Measurements from ENCODE around the gene MITF.

The MITF gene

DNA sequence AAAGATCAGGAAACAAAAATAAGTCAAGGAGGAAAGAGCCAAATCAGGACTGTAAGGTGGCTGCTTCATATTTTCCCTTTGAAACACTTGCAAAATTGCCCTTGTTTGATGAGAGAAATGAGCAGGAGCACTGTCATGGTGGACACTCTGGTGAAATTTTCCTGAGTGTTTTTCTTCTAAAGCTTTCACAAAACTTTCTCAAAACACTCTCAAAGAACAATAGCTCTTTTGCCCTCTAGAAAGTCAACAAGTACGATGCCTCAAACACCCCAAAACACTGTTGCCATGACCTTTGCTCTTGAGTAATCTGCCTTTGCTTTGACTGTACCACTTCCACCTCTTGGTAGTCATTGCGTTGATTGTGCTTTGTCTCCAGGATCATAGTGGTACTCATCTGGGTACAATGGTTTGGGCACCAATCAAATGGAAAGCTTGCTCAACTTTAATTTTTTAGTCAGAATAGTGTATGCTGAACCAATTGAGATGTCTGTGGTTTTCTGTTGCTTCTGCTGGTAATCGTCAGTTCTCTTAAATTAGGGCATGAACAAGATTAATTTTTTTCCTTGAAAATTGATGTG, 13.2 kb upstream of the MITF start:
- no peak for DNase-seq (ENCODE audit: low read depth, low spot score)

DNA sequence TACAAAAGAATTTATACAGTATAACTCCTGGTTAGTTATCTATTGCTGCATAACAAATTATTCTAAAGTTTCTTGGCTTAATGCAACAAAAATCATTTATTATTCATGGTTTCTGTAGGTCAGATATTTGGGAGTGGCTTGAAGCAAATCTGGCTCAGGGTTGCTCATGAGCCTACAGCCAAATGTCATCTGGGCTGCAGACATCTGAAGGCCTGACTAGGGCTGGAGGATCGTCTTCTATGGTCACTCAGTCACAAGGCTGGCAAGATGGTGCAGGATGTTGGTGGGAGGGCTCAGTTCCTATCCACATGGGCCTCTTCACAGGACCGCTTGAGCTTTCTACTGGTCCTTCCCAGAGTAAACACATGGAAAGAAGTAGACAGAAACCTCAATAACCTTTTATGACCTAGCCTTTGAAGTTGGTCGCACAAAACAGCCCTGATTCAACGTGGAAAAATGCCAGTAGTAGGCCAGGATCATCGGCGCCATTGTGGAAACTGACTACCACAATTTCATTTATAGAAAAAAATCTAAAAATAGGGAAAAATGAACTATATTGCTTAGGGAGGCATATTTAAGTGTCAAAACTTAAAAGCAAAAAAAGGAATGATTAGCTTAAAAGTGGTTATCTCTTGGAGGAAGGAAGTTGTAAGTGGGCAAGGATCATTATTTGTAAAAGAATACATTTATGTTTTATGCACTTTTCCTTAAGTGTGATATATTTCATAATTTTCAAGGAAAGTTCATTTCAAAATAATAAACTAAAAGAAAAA, 9.9 kb upstream of the MITF start:
- no peak for DNase-seq (ENCODE audit: low read depth, low spot score)

DNA sequence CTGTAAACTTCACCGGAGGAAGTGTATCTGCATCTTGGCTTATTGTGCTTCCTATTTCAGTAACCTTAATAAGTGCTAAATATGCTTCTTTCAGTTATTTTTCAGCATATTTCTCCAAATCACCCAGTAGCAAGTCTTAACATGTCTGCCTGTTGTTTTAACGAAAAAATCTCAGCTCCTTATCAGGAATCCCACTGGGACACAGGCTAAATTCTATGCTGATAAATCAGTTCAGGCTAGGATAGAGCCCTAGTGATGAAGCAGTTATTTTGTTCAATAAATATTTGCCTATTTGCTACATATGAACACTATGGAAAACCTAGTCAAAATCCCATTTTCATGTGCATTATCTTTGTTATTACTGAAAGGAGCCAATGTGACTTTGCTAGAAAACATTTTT, 8.2 kb upstream of the MITF start:
- no peak for DNase-seq (ENCODE audit: low read depth, low spot score)

DNA sequence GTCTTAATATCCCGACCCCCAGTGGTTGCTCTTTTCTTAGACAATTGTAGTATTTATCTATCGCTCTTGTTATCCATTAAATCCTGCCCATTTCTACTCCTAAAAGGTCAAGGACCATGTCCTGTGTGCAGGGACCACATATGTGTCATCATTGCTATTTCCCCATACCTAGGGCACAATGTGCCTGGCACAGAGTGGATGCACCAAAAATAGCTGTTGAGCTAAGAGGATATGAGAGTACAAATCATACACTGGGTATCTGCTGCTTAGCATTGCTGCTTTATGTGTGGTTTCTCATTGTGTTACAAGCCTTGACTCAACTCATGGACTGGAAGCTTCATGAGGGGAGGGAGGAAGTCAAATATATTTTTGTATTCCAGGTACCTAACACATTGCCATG, 3.4 kb upstream of the MITF start:
- no peak for DNase-seq (ENCODE audit: low read depth, low spot score)

DNA sequence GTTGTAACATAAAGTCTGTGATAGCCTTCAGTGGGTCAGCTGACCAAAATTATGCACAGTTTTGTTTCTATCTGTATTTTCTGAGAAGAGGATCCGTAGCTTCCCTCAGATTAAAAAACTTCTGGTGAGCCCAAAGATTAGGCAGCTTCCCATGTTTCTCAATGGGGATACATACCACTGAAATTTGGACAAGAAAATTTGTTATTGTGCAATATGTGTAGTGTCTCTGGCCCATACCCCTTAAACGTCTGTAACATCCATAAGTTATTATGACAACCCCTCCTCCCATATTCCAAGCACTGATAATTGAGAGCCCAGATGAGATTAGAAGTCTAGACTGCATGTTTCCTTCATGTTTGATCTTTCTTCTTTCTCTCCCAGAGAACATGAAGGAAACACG, 1.9 kb upstream of the MITF start:
- DNase-seq (ENCODE audit: low read depth, low spot score) = no peak

DNA sequence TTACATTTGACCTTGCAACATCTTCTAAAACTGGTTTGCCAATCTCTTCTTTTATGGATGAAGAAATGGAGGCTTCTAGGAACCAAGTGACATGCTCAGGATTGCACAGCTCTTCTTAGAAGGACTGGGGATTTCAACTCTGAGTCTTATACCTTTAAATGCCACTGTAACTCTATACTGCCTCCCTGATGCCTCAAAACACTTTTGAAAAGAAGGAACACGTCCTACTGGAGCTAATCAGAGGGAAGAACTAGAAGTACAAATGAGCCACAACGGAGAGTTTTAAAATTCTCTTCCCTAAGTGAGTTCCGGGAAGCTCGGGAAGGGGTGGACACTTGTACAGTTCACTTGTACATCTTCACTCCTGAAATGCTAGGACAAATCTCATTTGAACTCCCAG, 949 bp upstream of the MITF start:
- no peak for DNase-seq (ENCODE audit: low read depth, low spot score)

DNA sequence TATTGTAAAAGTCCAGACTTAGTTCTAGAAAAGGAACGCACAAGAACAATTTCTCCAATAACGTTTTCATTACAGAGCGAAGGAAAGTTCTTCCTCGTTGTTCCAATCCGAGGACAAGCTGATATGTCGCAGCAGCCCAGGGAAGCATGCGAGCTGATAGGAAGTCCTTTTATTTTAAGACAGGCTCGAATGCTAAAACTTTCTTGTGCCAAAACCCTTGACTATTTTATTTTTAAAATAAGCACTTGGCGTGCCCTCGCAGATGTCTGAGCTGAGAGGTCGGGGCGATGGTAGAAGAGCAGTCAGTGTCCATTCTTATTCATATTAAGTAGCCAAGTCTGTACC, 433 bp upstream of the MITF start:
- DNase-seq (ENCODE audit: low read depth, low spot score) = no peak

DNA sequence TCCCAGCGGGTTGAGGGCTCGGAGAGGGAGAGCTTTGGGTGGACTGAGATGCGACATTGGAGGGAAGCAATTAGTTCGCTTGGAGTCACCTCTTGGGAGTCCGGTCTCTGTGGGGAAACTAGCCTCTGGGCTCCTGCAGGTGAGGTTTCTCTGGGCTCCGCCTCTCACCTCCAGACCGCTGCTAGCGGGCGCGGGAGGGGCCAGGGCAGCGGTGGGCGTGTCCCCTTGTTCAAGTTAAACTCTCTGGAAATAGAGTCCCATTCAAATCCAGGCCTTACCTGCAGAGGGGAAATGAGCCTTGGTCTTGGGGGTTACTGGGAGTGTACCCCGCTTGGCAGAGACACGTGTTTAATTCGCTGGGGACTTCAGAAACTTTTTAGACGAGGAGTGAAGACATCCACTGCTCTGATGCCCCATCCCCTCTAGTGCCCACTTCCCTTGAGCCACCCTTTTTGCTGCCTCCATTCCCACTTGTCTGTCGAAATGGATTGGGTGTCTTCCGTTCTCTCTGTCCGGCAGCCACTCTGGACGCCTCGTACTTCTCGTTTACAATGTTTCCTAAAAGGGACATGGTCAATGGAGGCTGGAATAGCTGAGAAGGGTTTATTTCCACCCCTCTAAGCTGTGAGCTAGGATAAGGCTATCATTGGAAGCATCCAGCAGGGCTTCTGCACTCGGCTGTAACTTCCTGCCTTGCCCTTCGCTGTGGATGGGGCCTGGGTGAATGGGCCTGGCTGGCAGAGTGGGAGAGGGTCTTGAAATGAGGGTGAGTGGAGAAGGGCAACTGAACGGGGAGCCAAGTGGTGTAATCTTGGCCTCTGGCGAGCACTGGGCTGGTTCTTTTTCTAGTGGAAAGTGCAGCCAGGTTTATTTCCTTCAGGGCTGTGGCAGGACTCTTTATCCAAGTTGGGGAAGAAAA, 1.1 kb downstream of the MITF start:
- DNase-seq (ENCODE audit: low read depth, low spot score) = peak; percentile 38

DNA sequence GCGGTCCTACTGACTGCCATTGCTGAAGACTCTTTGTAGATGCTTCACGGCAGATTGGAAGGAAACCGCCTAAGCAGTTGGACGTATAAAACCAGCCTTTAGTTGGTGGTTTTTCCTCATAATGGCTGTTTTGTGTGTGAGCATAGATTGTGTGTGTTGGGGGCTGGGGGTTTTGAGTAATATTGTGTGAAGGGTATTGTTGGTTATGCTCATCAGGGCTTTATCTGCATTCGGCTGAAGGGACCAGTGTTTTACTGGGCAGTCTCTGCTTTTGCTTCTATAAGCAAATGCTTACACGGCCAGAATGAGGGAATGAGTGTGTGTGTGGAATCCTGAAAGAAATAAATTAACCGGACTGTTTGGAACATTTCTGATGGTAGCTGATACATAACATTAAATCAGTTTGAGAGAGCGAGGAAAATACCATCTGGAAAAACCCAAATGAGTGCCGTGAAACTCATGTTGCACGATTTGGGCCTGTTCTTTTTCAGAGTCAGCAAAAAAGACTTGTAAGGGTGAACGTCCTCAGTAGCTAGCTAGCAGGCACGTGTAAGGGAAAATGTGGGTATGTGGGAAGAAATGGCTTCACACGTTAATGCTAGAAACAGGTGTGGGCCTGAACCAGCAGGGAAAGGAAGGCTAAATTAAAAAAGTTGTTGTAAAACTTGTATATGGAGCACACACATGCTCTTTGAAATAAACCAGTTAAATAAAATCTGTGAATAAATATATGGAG, 1.9 kb downstream of the MITF start:
- no peak for DNase-seq (ENCODE audit: low read depth, low spot score)

DNA sequence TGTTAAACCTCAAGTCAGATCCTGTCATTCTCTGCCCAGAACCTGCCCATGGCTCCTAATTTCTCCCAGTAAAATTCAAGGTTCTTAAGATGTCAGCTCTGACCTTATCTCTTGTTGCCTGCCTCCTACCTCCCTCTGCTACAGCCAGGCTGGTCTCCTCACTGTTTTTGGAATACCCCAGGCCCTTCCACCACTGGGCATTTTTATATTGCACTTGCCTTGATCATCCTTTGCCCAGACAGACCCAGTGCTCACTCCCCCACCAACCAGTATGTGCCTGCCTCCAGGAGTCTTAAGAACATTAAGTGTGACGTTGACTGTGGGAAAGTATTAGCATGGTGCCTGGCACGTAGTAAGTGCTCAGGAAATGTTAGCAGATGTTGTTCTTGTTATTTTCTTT, 3.1 kb downstream of the MITF start:
- DNase-seq (ENCODE audit: low read depth, low spot score) = no peak

DNA sequence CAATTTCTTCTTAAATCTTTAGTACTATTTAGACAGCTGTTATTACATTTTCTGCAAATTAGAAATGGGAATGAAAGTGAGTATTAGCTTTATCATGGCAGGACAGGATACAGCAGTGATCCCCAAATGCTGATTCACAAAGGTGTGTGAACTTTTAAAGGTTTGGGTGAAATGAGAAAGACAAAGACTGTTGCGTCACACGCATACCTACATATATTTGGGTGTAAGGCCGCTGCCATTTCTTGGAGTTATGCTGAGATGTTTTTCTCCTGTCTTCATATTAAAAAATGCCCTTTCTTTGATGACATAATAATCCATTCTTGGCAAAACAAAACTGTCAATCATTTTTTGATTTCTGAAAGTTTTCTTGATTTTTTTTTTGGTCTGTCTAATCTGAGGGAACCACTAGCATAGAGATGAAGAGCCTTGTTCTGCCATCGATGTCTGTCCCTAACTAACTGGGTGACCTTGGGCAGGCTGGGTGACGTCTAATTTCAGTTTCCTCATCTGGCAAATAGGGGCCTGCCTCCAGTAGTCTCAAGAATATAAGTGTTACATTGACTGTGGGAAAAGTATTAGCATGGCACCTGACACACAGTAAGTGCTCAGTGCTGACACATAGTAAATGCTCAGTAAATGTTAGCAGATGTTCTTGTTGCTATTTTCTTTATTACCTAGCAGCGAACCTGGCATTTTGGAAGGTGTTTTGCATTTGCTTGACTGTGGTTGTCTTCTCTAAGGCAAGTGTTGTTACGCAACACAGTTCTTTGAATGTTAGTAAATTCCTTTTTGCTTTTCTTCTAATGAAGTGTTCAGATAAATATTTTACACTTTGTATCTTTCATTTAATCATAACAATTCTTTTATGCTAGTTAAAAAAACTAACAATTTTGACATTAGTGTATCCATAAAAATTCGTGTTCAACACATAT, 5.0 kb downstream of the MITF start:
- DNase-seq (ENCODE audit: low read depth, low spot score) = no peak

DNA sequence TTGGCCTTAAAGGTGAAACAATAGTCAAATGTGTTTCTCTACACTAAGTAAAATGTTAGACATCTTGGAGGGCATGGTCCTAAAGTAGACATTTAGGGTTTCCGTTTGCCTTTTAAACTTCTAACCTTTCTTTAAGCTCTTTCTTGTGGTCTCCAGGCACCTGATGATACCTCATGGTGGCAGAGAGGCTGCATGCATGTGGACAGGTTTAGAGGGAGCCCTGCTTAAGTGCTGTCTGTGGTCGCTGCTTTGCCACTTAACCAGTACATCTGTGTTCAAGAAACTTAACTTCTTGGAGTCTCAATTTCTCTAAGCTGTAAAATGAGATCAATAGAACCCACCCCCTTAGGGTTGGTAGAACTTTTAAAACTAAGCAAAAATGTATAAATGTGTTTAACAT, 6.2 kb downstream of the MITF start:
- no peak for DNase-seq (ENCODE audit: low read depth, low spot score)

DNA sequence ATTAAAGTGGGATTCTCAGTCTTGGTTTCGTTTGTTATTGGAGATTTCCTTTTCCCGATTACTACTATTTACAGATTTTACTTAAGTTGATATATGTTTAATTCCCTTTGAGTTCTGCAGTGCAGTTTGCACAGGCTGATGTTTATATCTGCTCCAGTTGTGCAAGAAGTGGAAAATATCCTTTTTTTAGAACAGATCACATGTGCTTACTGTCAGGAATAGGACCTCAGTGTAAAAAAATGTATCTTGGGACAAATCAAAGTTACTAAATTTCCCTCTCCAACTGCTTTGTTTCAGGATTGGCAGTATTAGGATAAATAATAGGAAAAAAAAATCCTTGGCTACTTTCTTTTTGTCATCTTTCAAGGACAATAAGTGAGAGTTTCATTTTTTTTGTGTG, 6.9 kb downstream of the MITF start:
- DNase-seq (ENCODE audit: low read depth, low spot score) = no peak

DNA sequence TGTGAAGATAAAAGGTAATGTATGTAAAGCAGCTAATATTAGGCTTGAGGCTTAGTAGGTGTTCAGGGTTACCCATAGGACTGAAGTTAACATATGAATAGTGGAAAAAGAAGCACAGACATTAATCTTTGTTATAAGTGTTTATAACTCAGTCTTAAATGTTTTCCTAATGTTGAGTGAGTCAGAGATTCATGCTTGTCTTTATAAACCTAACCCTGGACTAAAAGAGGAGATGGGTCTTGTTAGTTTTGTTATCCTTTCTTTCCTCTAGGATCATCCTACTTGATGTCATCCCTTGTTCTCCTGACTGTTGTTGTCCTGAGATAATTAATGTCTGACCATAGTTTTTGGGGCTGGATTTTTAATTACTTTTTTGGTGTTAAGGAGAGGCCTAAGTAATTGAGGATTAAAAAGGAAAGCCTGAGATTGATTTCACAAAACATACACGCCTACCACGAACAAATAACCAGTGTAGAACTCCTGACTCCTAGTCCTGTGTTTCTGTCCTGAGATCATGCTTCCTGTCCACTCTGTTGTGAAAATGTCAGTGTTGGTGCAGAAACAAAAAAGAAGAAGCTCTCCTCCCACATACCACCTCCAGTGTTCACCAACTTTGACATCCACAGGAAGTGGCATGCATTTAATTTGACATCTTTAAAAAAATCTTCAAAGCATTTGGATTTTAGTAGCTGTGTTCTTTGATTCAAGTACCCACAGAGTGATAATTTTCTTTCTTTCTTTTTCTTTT, 8.4 kb downstream of the MITF start:
- DNase-seq (ENCODE audit: low read depth, low spot score) = no peak

DNA sequence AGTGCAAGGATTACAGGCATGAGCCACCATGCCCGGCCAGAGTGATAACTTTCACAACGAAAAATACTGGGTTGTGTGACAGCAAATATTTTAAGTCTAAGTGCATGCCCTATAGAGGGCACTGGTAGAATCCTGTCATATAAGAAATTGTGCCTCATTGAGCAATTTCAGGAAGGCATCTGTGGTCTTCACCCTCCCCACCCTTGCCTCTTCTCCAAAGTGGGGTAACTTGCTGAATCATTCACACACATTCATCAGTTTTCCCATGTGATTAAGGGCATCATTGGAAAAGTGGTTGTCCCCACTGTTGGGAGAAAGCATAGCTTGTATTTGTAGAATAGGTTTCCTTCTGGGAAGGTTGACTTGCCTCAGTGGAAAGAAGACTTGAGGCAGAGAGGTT, 9.2 kb downstream of the MITF start:
- DNase-seq (ENCODE audit: low read depth, low spot score) = no peak

DNA sequence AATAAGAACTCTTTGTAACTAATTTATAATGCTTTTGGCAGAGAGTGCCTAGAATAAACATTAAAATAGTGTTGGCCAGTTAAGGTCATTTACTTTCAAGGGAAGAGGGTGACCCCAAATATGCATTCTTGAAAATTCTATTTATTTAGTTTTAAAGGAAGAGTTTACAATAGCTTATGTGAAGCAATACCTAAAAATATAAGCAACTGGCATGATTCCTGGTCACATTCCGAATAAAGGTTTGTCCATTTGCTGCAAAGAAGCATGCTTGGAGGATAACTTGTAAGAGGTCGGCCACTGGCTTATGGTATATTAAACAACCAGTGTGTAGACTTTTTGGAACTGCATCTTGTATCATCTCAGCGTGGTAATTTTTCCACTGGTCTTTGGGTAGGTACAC, 10.2 kb downstream of the MITF start:
- DNase-seq (ENCODE audit: low read depth, low spot score) = no peak

DNA sequence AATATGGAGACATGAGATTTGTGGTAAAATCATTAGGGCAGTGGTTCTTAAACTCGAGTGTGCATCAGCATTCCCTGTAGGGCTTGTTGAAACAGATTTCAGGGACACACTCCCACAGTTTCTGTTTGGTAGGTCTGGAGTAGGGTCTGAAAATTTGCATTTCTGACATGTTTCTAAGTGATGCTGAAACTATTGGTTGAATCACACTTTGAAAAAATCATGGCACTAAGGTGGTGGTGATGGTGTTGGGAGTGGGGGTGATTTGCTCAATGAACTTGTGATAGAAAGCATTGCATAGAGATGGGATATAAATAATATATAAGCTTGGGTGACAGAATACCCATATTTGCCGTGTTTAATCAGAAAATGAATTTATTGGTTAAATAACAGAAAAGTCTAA, 11.3 kb downstream of the MITF start:
- no peak for DNase-seq (ENCODE audit: low read depth, low spot score)

DNA sequence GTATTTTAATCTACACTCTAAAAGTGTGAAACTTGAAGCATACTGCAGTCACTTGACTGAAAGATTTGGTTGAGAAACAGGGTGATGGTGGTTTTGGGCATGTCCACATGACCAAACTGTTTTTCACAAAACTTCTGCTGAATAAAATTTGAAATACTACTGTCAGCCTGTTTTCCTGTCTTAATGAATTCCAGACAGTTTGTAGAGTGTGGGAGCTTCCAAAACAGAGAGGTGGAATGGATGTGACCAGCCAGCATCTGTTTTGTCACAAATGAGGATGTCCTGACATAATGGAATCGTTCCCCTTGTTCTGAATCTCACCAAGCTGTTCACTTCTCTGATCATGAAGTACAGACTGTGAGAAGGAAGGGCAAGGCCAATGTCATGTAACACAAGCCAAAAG, 11.8 kb downstream of the MITF start:
- no peak for DNase-seq (ENCODE audit: low read depth, low spot score)

DNA sequence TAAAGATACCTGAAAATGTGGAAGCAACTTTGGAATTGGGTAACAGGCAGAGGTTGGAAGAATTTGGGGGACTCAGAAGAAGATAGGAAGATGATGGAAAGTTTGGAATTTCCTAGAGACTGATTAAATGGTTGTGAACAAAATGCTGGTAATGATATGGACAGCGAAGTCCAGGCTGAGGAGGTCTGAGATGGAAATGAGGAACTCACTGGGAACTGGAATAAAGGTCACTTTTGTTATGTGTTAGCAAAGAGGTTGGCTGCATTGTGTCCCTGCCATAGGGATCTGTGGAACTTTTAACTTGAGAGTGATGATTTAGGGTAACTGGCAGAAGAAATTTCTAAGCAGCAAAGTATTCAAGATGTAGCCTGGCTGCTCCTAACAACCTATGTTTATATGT, 13.0 kb downstream of the MITF start:
- no peak for DNase-seq (ENCODE audit: low read depth, low spot score)

DNA sequence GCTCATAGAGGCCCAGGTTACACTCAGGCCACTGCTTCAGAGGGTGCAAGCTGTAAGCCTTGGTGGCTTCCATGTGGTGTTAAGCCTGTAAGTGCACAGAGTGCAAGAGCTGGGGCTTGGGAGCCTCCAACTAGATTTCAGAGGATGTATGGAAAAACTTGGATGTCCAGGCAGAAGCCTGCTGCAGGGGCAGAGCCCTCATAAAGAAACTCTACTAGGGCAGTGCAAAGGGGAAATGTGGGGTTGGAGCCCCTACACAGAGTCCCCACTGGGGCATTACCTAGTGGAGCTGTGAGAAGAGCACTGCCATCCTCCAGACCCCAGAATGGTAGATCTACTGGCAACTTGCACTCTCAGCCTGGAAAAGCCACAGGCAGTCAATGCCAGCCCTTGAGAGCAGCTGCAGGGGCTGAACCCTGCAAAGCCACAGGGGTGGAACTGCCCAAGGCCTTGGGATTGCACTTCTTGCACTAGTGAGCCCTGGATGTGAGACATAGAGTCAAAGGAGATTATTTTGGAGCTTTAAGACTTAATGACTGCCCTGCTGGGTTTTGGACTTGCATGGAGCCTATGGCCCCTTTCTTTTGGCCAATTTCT, 14.0 kb downstream of the MITF start:
- DNase-seq (ENCODE audit: low read depth, low spot score) = no peak

All from ELF-1 (cell line).